NCI-H748 (cell line): Measurements from ENCODE around the gene MYL9.
"Not testable (repeated sequence)": the region's sequence is repeated elsewhere in the genome, so short reads cannot be mapped to it uniquely, and the experiment has no call there.

Experiments
- DNase-seq: peaks from one replicate; lab custom pipeline; 2025; ENCODE audit not compliant: unreplicated experiment; lab: John Stamatoyannopoulos, UW

MYL9 gene

DNA sequence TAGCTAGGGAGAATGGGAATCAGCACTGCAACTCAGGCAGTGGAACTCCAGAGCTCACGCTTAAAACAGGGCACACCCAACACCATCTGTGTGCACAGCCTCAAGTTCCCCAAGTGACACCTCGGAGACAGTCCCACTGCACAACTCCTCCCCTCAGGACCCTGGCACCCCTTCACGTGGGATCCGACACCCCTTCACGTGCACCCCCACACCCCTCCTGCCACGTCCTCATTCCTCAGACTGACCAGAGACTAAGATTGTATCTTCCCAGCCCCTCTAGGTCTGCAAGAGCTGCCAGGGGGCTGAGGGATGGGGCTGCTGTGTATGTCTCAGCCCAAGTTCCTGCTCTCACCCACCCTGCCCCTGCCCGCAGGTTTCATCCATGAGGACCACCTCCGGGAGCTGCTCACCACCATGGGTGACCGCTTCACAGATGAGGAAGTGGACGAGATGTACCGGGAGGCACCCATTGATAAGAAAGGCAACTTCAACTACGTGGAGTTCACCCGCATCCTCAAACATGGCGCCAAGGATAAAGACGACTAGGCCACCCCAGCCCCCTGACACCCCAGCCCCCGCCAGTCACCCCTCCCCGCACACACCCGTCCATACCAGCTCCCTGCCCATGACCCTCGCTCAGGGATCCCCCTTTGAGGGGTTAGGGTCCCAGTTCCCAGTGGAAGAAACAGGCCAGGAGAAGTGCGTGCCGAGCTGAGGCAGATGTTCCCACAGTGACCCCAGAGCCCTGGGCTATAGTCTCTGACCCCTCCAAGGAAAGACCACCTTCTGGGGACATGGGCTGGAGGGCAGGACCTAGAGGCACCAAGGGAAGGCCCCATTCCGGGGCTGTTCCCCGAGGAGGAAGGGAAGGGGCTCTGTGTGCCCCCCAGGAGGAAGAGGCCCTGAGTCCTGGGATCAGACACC lies 7.6 kb downstream of the MYL9 start:
- DNase-seq: no peak

DNA sequence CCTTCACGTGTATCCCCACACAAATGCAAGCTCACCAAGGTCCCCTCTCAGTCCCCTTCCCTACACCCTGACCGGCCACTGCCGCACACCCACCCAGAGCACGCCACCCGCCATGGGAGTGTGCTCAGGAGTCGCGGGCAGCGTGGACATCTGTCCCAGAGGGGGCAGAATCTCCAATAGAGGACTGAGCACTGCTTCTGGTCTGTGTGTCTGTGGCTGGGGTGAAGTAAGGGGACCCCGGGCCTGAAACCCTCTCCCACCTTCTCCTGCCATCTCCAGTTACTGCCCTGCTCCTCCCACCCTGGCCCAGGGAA lies 8.3 kb downstream of the MYL9 start:
- no peak for DNase-seq

DNA sequence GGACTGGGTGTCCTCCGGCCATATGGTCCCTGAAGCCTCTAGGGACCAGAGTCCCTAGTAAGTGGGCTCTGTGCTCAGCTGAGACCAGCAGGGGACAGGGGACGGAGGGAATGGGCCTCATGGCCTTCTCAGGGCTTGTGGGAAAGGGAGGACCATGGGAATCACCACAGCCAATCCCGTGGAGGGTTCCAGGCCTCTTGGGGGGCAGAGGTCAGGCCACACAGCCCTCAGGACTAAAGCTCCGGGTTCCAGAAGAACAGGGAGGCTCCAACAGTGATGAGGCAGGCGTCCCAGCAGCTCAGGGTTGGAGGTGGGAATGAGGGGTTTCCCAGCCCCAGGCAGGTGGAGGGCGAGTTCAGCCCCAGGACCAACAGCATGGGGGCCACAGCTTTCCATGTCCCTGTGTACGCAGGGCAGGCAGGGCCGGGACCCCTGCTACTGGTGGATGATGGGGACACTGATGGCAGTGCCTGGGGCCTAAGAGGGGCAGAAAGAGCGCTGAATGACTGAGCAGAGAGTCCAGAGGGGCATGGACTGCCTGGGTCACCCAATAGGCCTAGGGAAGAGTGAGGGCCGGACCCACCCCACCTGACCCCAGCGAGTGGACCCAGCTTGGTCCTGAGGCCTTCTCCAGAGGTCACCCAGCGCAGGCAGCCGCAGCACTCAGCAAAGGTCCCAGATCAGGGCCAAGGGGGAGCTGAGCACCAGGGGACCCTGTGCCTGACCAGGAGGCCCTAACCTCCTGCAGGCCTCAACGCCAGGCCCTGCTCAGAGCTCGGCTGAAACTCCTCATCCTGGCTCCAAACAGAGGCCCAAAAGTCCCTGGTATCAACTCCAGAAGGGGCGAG lies 8.8 kb downstream of the MYL9 start:
- no peak for DNase-seq

DNA sequence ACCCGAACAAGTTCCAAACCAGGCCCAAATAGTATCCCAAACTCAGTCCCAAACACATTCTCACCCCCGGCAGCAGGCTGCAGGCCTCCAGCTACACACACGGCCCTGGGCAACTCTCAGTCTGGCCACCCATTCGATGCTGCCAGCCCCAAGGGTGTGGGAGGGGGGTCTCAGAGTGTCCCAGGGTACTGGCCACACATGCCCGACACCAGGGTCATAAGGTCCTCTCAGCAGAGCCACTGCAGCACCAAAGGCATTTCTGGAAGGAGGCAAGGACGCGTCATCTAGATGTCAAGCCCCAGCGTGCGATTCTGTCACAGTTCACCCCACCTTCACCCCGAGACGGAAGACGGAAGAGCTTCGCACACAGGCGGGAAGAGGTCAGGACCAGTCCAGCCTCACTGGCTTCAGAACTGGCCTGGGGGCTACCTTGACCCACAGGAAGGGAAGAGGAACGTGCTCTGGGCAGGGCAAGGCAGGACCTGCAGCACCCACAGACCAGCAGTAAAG lies 9.5 kb downstream of the MYL9 start:
- DNase-seq: no peak

DNA sequence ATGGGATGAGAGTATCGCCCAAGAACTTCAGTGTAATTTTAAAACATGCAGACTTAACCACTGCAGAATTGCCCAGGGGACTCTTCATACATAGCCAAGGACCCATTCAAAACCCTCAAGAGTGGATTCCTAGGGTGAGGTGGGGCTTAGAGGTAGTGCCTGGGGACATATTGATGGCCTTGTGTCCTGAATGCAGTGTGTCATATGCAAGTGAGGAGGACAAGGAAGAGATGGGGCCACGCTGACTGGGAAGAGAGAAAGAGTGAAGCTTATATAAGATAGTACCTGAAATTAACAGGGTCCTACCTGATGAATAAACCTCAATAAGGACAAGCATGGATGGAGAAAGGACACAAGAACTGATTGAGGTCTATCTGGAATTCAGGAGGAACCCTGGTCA lies 13.9 kb downstream of the MYL9 start:
- no peak for DNase-seq

DNA sequence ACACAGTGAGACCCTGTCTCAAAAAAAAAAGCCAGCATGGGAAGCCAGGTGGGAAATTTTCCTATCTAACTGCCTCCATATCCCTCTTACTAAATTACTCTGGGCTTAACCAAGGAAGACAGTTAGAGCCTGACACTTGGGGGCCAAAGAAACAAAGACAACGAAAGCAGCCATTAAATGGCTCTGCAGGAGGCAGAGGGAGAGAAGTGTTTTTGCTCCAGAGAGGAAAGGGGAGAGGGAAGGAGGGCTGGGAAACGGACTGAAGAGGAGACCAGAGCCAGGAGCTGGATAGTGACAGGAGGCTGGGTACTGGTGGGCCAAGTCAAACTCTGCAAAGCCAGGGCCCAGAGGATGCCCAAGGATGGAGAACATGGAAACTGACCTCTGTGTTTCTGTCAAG lies 21.4 kb downstream of the MYL9 start:
- no peak for DNase-seq

DNA sequence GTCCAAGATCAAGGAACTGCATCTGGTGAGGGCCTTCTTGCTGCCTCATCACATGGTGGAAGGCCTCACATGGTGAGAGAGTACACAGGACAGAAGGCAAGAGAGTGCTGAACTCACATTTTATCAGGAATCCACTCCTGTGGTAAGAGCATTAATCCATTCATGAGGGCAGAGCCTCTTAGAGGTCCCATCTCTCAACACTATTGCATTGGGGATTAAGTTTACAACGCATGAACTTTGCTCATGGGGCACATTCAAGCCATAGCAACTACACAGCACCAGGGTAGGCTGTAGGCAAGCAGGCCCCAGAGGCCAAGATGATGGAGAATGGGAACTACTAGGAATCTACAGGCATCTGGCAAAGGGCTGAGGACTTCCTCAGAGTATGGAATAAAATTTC lies 22.1 kb downstream of the MYL9 start:
- no peak for DNase-seq

DNA sequence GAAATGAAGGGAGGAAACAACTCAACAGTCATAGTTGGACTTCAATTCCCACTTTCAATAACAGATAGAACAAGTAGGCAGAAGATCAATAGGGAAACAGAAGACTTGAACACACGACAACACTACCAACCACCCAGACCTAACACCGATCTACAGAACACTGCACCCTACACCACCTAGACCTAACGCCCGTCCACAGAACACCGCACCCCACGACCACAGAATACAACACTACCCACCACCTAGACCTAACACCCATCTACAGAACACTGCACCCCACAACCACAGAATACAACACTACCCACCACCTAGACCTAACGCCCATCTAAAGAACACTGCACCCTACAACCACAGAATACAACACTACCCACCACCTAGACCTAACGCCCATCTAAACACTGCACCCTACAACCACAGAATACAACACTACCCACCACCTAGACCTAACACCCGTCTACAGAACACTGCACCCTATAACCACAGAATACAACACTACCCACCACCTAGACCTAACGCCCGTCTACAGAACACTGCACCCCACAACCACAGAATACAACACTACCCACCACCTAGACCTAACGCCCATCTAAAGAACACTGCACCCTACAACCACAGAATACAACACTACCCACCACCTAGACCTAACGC lies 22.9 kb downstream of the MYL9 start:
- not testable (repeated sequence) for DNase-seq

DNA sequence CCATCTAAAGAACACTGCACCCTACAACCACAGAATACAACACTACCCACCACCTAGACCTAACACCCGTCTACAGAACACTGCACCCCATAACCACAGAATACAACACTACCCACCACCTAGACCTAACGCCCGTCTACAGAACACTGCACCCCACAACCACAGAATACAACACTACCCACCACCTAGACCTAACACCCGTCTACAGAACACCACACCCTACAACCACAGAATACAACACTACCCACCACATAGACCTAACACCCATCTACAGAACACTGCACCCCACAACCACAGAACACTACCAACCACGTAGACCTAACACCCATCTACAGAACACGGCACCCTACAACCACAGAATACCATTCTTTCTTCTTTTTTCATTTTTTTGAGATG lies 23.4 kb downstream of the MYL9 start:
- not testable (repeated sequence) for DNase-seq

DNA sequence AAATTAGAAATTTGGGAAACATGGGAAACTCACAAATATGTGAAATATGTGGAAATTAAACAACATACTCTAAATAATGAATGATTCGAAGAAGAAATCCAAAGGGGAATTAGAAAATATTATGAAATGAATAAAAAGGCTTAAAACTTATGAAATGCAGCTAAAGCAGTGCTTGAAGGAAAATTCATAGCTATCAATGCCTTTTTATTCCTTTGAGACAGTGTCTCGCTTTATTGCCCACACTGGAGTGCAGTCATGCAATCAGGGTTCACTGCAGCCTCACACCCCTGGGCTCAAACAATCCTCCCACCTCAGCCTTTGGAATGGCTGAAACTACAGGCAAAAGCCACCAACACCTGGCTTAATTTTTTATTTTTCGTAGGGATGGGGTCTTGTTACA lies 24.2 kb downstream of the MYL9 start:
- DNase-seq: no peak

DNA sequence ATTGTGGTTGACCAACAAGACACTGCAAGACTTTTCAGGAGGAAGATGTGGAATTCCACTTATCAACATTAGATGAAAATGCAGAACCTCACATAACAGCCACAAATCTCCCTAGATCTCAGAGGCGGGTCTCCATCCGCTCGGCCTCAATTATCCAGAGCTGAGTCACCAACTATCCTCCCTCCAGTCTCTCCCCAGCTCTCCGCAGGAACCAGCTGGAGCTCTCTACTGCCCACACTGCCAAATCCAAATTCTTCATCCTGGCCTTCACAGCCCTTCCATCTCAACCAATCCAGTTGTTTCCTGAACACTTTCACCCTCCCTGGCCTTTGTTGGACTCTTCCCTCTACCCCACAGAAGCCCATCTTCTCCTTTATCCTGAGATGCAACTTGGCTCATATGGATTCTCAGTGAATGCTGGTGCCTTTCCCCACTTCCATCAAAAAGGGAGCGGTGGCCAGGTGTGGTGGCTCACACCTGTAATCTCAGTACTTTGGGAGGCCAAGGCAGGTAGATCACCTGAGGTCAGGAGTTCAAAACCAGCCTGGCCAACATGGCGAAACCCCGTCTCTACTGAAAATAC lies 28.6 kb downstream of the MYL9 start:
- no peak for DNase-seq

DNA sequence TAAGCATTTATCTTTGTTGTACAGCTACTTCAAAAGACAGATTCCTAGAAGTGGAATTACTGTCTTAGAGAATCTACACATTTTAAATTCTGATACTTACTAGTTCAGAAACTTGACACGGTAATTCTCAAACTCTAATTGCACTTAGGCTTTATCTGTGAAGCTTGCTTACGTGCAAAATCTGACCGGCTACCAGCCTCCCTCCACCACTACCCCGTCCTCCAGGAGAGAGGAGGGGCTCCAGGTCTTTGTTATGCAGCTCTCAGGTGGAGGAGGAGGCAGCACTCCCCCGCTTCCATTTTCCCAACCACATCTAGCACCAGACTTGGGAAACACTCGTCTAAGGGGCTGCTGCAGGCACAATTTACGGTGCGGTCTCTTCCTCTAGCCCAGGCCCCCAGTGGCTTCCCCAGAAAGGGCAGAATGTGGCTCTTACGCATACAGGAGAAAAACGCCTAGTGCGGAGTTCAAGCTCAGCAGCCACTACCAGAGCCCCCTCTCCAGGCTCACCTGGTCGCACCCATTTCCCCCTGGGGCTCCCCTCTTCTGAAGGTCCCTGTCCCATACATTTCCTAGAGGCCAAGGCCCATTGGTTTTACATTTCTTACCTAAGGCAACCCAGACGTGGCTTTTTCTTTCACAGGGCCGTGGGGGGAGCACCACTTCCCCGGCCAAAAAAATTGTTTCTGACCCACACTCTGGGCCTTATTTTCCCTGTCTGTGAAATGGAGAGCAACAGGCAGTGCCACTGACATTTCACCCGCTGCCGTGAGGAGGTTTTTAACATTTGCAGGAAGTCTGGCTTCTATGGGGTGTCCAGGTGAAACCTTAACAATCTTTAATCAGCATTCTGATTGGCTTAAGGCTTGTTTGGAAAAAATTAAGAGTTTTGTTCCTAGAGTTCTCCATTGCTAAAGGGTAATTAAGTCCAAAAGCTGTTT lies 30.5 kb downstream of the MYL9 start:
- no peak for DNase-seq

DNA sequence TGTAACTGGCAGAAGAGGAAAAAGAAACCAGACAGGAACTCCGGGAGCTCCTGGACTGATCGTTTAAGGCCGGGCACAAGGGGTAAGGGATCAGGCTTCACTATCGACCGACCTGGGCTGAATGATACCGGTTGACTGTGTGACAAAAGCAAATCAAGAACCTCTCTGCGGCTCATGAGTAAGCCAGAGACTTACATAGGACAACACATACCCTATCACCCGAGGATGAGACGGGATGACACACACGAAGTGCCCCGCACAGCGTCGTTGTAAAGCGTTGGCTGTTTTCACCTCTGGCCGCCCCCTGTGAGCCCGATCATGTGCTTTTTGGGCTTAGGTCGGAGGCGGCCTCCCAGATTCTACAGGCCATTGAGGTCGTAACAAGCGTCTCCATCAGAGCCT lies 31.4 kb downstream of the MYL9 start:
- DNase-seq: no peak

DNA sequence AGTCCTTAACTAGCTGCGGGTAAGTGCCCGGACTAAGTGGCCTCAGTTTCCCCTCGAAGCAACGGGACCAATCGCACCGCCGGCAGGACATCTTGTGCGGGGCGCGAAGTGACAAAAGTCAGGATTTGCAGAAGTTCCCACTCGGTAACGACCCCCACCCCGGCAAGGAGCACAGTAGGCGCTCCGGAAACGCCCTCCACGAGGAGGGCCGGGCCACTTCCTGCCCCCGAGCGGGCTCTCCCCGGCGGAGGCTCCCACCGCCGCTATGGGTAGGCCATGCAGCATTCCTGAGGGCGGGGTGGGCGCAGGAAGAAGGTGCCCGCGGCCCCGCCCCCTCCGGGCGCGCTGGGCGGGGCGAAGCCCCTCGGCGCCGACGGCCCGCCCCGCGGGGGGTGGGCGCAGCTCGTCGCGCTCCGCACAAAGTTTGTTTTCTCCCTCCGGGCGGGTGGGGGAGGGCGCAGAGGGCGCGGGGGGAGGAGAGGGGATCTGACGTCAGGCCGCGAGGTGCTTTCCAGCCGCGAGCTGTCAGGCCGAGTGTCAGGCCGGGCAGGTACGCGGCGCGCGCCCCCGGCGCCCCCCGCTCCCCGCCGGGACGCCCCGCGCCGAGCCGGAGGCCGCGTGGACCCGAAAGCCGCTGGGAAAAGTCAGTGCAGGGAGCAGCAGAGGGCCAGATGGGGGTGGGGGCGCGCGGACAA lies 31.9 kb downstream of the MYL9 start, which contains the start of gene TGIF2:
TGIF2 (plus strand) TSS at position 495 of the 695 bp plus-strand sequence. CDS start 5,178 bp downstream, outside the sequence.
- DNase-seq: peak; percentile 81

DNA sequence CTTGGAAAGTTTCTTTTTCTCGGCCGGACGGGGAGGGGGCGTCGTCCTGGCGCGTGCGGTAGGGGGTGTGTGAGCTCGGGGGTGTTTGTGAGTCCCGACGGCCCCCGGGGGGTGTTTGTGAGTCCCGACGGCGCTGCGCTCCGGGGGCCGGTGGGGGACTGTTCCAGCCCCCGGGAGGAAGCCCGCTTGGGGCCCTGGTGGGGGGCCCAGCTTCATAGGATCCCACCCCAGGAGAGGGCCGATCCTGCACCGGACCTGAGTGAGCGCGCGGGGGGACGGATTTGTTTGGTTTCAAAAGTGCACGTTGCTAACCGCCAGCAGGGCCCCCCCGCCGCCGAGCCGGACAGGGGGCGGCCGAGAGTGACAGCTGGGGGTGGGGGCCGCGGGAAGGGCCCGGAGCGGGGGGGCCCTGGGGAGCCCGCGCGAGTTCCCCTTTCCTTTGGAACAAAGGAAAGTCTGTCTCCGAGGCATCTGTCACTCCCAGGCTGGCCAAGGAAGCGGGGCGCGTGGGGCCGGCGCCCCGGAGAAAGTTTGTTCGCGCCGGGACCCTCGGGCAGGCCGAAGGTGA lies 32.6 kb downstream of the MYL9 start:
- peak; percentile 38 for DNase-seq

DNA sequence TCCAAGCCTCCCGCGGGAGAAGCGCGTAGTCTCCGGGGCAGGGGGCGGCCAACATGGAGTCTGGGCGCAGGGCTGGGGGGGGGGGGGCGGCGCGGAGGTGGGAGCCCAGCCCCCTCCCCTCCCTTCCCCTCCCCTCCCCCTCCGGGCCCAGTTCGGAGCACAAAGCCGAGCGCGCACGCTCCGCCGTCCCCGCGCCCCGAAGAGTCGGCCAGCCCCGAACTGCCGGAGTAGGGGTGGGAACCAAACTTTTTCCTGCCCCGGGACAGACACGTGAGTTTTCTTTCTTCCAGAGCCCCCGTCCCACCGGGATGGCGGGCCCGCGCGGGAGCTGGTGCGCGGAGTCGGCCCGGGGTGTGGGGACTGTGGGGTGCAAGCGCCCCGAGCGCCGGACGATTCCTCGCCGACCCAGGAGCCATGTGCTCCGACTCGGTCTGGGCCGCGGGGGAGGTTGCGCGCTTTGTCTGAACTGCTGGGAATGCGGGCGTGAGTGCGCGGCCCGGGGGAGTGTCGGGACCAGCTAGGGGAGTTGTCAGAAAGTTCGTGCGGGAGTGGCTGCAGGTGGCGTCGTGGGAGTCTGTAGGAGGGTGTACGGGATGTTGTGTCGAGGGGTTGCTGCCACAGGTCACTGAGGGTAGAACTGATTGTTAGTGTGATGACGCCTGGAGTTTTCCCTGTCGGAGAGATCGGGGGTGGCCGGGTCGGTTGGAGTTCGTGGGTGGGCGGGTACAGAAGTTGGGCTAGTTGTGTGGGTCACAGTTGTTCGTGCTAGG lies 33.2 kb downstream of the MYL9 start:
- peak; percentile 40 for DNase-seq

DNA sequence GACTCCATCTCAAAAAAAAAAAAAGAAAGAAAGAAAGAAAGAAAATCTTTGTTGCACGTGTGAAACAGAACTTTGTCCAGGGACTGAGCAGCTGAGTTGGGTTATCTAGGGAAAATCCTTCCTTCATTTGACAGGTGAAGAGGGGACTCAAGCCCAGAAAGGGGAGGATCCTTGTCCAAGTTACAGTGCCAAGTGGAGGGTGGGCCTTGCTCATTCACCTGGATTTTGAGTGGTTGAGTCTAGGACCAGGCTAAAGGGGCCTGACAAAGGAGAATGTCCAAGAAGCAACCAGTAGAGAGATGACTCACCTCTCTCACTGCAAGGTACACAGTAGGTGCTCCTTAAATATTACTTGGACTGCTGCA lies 34.7 kb downstream of the MYL9 start:
- no peak for DNase-seq

DNA sequence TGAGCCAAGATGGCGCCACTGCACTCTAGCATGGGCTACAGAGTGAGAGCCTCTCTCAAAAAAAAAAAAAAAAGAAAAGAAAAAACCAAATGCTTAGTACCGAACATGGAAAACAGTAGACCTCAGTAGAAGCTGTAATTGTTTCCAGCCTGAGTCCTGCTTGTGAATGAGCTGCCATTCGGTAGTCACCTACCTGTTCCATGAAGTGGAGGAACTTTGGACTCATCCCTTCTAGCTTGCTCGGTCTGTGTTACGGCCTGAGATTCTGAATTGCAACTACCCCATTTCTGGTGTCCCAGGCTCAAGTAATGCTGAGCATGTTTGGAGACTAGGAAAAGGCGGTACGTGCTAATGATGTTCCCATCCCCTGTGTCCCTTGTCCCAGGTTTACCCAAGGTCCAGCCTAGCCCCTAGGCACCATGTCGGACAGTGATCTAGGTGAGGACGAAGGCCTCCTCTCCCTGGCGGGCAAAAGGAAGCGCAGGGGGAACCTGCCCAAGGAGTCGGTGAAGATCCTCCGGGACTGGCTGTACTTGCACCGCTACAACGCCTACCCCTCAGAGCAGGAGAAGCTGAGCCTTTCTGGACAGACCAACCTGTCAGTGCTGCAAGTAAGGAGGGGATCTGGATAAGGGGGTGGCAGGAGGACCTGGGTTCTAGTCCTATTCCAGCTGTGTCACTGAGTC lies 37.2 kb downstream of the MYL9 start:
- no peak for DNase-seq
